Keratinocyte (primary cell): ENCODE measurements around the gene MOB3B. TPM values are rescaled to one million over a fixed set of nuclear protein-coding genes. Genes with fewer than 3 reads are reported as not detected.

Experiments
- DNase-seq: peaks from one replicate; pipeline ENCODE4 v3.0.0-alpha.2; 2011; ENCODE audit warnings: low read depth, missing footprints, low spot score
- FAIRE-seq: peaks from 2 replicates; lab custom pipeline; 2011; peaks lifted over from hg19 to GRCh38; lab: Jason Lieb, UNC
- H2AFZ ChIP-seq: 2 replicates; pipeline ENCODE4 v1.6.0; 2012; ENCODE audit warnings: low read length, control low read depth, inconsistent platforms; ENCODE audit not compliant: control insufficient read depth
- H3K27ac ChIP-seq: 2 replicates; pipeline ENCODE4 v1.5.1; 2011; ENCODE audit warnings: low read length; ENCODE audit not compliant: control insufficient read depth, insufficient read depth
- H3K27me3 ChIP-seq: 3 replicates; pipeline ENCODE4 v1.6.0; 2011; ENCODE audit warnings: low read length; ENCODE audit not compliant: control insufficient read depth, insufficient read depth; ENCODE audit errors: extremely low read depth
- H3K36me3 ChIP-seq, 2 experiments: 2 replicates in 1 of 2; 3 replicates in 1 of 2; pipeline ENCODE4 v1.5.1; 2011; ENCODE audit warnings: low read length in 2 of 2, mild to moderate bottlenecking in 1 of 2; ENCODE audit not compliant: control insufficient read depth in 2 of 2, insufficient read depth in 2 of 2; ENCODE audit errors: extremely low read depth in 1 of 2
- H3K4me1 ChIP-seq: 3 replicates; pipeline ENCODE4 v1.5.1; 2011; ENCODE audit warnings: low read length; ENCODE audit not compliant: control insufficient read depth, insufficient read depth; ENCODE audit errors: extremely low read depth
- H3K4me2 ChIP-seq: 3 replicates; pipeline ENCODE4 v1.6.0; 2011; ENCODE audit warnings: low read depth, low read length; ENCODE audit not compliant: control insufficient read depth, insufficient read depth; ENCODE audit errors: extremely low read depth
- H3K4me3 ChIP-seq, 3 experiments: fragments of 200-600 bp in 1 of 3; sonication (generic) in 1 of 3; 2 replicates in 2 of 3; 3 replicates in 1 of 3; pipeline ENCODE4 v1.5.1; 2011 to 2016; ENCODE audit warnings: low read length in 3 of 3, mild to moderate bottlenecking in 3 of 3, control low read depth in 2 of 3, inconsistent platforms in 1 of 3, low read depth in 1 of 3, mixed read lengths in 1 of 3, mixed run types in 1 of 3, moderate library complexity in 1 of 3; ENCODE audit not compliant: control insufficient read depth in 2 of 3, insufficient read depth in 2 of 3; ENCODE audit errors: extremely low read depth in 1 of 3
- H3K79me2 ChIP-seq: 2 replicates; pipeline ENCODE4 v1.6.0; 2012; ENCODE audit warnings: low read length; ENCODE audit not compliant: control insufficient read depth, insufficient read depth
- H3K9ac ChIP-seq: 3 replicates; pipeline ENCODE4 v1.6.0; 2011; ENCODE audit warnings: low read length; ENCODE audit not compliant: control insufficient read depth, insufficient read depth; ENCODE audit errors: extremely low read depth
- H3K9me1 ChIP-seq: 3 replicates; pipeline ENCODE4 v1.6.0; 2011; ENCODE audit warnings: low read length; ENCODE audit not compliant: control insufficient read depth, insufficient read depth; ENCODE audit errors: extremely low read depth
- H3K9me3 ChIP-seq: 2 replicates; pipeline ENCODE4 v1.5.1; 2012; ENCODE audit warnings: low read depth, low read length; ENCODE audit not compliant: control insufficient read depth
- H4K20me1 ChIP-seq: 3 replicates; pipeline ENCODE4 v1.6.0; 2011; ENCODE audit warnings: low read length; ENCODE audit not compliant: control insufficient read depth, insufficient read depth; ENCODE audit errors: extremely low read depth
- EZH2 ChIP-seq: IDR thresholded peaks from one replicate; pipeline ENCODE4 v1.6.1; 2012; ENCODE audit warnings: inconsistent platforms, mild to moderate bottlenecking, low read length, moderate library complexity
- dilution Hi-C: fragments of 300-500 bp; cut with MboI; formaldehyde crosslinking; loops from one replicate; pipeline ENCODE4 v1.7.0; 2020; ENCODE audit warnings: low sequenced_read_pairs; ENCODE audit not compliant: extremely low pct_ligation_motif_present
- polyA plus RNA-seq, 5 experiments: library from polyadenylated mRNA; depleted of rRNA in 3 of 5; stranded (reverse) in 3 of 5; stranded (forward) in 1 of 5; unstranded in 1 of 5; fragments of >200 nt; gene quantifications; 1 replicate in 1 of 5; 2 replicates in 3 of 5; 3 replicates in 1 of 5; pipeline versions ENCODE4 v1.2.1 to v1.2.3, GENCODE V29; 2011 to 2012; ENCODE audit warnings: missing spikeins in 2 of 5, low read depth in 1 of 5, low replicate concordance in 1 of 5
- TF ChIP-seq, protein P1 (sequence below), 3 experiments: IDR thresholded peaks in 1 of 3; conservative IDR thresholded peaks in 1 of 3; optimal IDR thresholded peaks in 1 of 3; 2 replicates in 2 of 3; 3 replicates in 1 of 3; pipeline versions ENCODE3 to v1.5.1; 2011; ENCODE audit warnings: low read length in 3 of 3, mild to moderate bottlenecking in 3 of 3, moderate library complexity in 2 of 3, control low read depth in 1 of 3, inconsistent platforms in 1 of 3; ENCODE audit not compliant: insufficient read depth in 2 of 3; ENCODE audit errors: extremely low read depth in 1 of 3

Gene MOB3B
- polyA plus RNA-seq, 1 donor (not counting 4 experiments of a cell fraction or from before 2014, with no cell fraction given) = 35.3 TPM

DNA sequence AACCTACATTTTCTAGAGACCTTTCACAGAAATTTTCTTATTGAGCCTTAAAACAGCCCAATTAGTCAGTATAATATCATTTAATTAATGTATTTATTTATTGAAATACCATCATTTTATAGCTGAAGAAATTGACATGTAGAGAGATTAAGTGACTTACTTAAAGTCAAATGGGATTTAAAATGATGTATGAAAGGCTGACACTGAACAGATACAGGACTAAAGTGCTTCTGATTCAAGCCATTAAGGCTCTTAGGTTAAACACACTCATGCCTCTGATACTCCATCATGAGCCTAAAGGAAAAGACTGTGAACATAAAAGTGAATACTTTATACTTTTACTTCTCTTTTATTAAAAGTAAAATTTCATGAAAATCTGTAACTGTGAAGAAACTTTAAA is 30.8 kb upstream of the MOB3B start:
- no peak overlapping the region for H3K9ac ChIP-seq
- no peaks in the 10 kb centered on the region for H3K9me1 ChIP-seq
- no peak overlapping the region for H3K4me3 ChIP-seq
- H3K36me3 ChIP-seq = no peaks in the 10 kb centered on the region
- H3K9me3 ChIP-seq = no peaks in the 10 kb centered on the region
- TF ChIP-seq EZH2 = no peak
- TF ChIP-seq, protein P1, sequence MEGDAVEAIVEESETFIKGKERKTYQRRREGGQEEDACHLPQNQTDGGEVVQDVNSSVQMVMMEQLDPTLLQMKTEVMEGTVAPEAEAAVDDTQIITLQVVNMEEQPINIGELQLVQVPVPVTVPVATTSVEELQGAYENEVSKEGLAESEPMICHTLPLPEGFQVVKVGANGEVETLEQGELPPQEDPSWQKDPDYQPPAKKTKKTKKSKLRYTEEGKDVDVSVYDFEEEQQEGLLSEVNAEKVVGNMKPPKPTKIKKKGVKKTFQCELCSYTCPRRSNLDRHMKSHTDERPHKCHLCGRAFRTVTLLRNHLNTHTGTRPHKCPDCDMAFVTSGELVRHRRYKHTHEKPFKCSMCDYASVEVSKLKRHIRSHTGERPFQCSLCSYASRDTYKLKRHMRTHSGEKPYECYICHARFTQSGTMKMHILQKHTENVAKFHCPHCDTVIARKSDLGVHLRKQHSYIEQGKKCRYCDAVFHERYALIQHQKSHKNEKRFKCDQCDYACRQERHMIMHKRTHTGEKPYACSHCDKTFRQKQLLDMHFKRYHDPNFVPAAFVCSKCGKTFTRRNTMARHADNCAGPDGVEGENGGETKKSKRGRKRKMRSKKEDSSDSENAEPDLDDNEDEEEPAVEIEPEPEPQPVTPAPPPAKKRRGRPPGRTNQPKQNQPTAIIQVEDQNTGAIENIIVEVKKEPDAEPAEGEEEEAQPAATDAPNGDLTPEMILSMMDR (optimal IDR thresholded peaks at IDR 0.05 in 1 of 3, IDR thresholded peaks at IDR 0.05 in 1 of 3, conservative IDR thresholded peaks at IDR 0.05 in 1 of 3; ENCODE audit: extremely low read depth in 1 of 3, insufficient read depth in 2 of 3, low read length in 3 of 3) = no peak
- no peak overlapping the region for H3K27ac ChIP-seq
- no peak overlapping the region for H3K4me2 ChIP-seq
- no peaks in the 10 kb centered on the region for H3K27me3 ChIP-seq
- H3K4me1 ChIP-seq = no peaks in the 10 kb centered on the region
- H2AFZ ChIP-seq = no peak overlapping the region
- DNase-seq (no peak), FAIRE-seq (no peak)
- no peaks in the 10 kb centered on the region for H4K20me1 ChIP-seq
- dilution Hi-C loops = no loop called here
- H3K79me2 ChIP-seq = no peaks in the 10 kb centered on the region

DNA sequence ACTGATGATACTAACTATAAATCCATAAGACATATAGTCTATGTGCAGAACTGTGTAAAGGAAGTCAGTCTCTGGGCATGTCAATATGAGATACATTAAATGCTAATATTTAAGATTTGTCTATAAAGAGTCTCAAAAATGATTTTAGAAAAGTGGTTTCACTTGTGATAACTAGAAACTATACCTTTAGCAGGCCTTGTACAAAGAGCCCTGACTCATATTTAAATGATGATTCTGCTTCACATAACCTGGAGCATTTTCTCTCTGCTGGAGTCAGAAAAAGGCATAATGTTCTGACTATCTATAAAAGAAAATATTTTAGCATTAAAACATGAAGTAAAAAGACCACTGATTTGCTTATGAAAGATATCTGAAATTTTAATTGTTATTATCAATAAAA is 28.7 kb upstream of the MOB3B start:
- Histone ChIP-seq H2AFZ (no peak overlapping the region), H3K4me1 (no peaks in the 10 kb centered on the region), H3K27ac (no peak overlapping the region), H3K79me2 (no peaks in the 10 kb centered on the region), H3K27me3 (no peaks in the 10 kb centered on the region), H3K4me3 (no peak overlapping the region), H4K20me1 (no peaks in the 10 kb centered on the region), H3K9me1 (no peaks in the 10 kb centered on the region), H3K4me2 (no peak overlapping the region), H3K9ac (no peak overlapping the region), H3K36me3 (no peaks in the 10 kb centered on the region), H3K9me3 (no peaks in the 10 kb centered on the region)
- TF ChIP-seq, protein P1 (optimal IDR thresholded peaks at IDR 0.05 in 1 of 3, IDR thresholded peaks at IDR 0.05 in 1 of 3, conservative IDR thresholded peaks at IDR 0.05 in 1 of 3; ENCODE audit: extremely low read depth in 1 of 3, insufficient read depth in 2 of 3, low read length in 3 of 3) = no peak
- no peak for TF ChIP-seq EZH2
- DNase-seq = no peak
- peak; percentile 51 for FAIRE-seq
- dilution Hi-C loops = no loop called here
